GM13977 (cell line): ENCODE measurements around the gene PALM2AKAP2.

Experiments used
- DNase-seq: peaks from one replicate; pipeline ENCODE4 v3.0.0; 2012; ENCODE audit warnings: low spot score
- CTCF ChIP-seq: IDR thresholded peaks from 2 replicates; pipeline ENCODE4 v1.5.1; 2012; ENCODE audit warnings: mild to moderate bottlenecking, control low read depth; ENCODE audit not compliant: insufficient read depth; ENCODE audit errors: extremely low read depth, missing control alignments
- in situ Hi-C: fragments of 300-500 bp; cut with MboI; formaldehyde crosslinking; loops from one replicate; pipeline ENCODE4 v1.12.0; 2022; ENCODE audit warnings: low sequenced_read_pairs, low pct_unique_long_range_greater_than_20kb, mixed read lengths, inconsistent platforms; ENCODE audit not compliant: unreplicated experiment

PALM2AKAP2 gene

DNA sequence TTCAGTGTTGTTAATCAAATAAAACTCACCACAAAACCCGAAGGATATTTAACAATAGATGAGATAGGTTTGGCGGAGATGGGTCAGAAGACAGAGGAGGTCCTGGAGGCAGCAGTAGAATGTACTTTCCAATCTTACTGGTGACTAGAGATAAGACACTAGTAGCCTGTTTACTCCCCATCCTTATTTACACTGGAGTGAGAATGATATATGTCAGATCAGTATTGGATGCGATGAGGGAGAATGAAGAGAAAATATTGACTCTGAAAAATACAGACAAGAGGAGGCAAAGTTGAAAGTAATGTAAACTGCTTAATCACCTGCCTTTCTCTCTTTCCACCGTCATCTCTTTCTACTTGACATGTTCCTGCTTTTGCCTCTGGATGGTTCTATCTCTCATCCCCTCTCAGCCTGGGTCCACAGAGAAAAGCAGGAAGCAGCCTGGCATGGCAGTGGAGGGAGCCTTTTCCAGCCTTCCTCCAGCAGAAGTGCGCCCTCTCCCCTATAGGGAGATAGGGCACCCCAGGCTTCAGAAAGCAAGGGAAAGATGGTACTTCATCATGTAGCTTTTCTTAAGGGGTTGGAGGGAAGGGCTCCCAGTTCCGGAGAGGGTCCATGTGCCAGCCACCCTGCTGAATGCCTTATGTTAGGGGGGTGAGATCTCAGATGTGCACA, 11.1 kb downstream of the PALM2AKAP2 start:
- no peak for DNase-seq
- in situ Hi-C loops = no loop called here
- no peak for TF ChIP-seq CTCF

DNA sequence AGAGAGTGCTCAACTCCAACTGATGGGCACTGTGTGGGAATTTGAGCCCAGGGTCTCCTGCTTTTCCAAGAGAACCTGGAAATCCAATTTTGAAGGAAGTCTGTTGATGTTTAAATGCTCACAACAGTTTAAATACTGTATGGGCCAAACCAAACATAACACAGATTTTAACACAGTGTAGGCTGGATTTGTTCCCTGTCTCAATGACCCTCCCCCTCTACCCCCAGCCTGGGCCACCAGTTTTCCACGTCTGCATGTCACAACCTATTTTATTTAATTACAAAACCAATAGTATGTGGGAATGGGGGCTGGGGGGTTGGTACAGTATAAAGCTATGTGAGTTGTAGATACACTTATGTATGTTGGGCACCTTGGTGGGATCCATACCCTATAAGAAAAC, 11.7 kb downstream of the PALM2AKAP2 start:
- no peak for TF ChIP-seq CTCF
- in situ Hi-C loops = no loop called here

DNA sequence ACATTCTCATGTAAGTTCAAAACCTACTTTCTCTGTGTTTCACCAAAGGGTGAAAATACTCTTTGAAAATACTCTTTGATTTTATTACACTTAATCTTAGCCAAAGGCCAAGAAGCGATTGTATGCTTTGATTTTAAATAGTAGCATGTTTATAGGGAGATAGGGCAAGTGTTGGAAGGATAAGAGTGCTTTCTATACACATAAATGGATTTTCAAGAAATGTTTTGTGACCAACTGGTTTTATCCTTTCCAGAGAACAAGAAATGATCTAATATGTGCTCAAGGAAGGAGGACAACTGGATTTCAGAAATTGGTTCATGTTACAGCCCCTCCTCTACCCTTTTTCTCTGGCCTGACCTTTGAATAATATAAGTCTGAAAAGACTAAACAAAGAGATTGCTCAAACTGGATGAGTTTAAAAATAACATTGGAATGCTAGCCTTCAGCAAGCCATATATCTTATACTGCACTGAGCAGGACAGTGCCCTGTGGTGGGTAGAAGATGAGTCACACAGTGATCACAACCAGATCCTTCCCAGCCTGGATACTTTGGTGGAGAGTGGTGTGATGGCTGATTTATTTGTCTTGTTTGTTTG, 13.1 kb downstream of the PALM2AKAP2 start:
- in situ Hi-C loops = no loop called here
- no peak for TF ChIP-seq CTCF
- DNase-seq = no peak

More for the DNA sequence above, 11.7 kb downstream of the PALM2AKAP2 start:
- DNase-seq = no peak

- TF ChIP-seq CTCF = no peak
- DNase-seq = no peak
- in situ Hi-C loops = no loop called here
Observed at GRCh38 chr9:109793921-109794320, 13.9 kb downstream of the PALM2AKAP2 start.

DNA sequence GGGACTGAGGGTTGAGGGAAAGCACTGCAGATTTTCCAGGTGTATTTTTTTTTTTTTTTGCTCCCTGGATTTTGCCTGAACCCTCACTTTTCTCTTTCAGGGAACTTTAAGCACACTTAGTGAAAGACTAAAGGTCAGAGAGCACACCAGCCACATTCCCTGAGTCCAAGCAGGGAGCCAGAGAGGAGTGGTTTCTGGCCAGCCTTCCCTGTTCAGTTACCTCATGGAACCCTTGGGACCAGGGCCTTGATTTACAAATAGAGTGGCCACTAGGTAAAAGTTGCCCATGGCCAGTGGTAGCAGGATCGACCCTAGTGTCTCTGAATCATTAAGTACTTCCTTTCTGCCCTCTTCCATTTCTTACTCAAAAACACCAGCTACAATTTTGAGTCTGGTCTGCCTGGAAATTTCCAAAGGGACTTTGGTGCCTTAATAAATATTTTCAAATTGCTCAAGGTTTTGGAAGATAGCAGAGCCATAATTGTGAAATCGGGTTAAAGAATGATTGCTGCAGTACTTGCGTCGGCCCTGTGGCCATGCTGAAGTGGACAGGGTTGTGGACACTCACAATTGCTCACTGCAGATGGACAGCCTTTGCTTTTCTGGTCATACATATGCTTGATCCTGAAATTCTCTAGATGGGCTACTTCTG, 14.5 kb downstream of the PALM2AKAP2 start:
- in situ Hi-C loops = no loop called here
- no peak for TF ChIP-seq CTCF
- no peak for DNase-seq

DNA sequence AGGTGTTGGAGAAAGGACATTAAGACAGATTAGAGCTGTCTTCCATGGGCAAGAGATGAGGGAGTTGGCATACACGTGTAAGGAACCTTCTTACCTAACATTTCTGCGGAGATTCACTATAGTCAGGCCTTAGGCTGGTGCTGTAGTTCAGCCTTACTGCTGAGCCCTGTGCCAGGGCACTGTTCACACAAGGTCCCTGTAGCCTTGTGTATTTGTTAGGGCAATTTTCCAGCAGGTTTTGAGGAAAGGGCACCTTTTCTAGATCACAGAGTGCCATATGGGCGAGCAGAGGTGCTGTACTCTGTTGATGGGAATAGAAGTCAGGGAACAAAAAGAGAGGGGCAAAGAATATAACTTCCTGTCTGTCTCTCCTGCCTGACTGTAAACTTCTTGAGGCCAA, 15.6 kb downstream of the PALM2AKAP2 start:
- no peak for DNase-seq
- no peak for TF ChIP-seq CTCF
- in situ Hi-C loops = no loop called here
